ENCODE results near the gene MPHOSPH9. TPM values are rescaled to one million over a fixed set of nuclear protein-coding genes. Genes with fewer than 3 reads are reported as not detected.

MPHOSPH9 gene
- total and polyA plus RNA-seq, 12 donors, result 11.7 to 61.7 (median 23.5) TPM

DNA sequence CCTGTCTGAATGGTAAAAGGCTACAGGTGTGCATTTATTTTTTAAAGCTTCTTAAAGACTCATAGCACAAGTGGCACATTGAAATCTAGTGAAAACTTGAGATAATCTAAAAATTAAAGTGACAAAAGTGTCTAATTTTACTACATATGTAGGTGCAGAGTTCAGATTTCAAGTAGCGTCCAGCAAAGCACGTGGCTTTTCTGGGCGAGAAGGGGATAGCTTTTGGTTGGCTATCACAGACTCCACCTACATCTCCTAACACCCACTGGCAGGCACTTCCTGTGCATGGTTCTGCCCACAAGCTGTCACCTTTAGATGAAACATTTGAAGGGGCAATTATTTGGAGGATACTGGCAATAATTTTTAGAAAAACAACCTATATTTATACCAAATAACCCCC lies 80.1 kb downstream of the MPHOSPH9 start:
- TF ChIP-seq, protein P1, sequence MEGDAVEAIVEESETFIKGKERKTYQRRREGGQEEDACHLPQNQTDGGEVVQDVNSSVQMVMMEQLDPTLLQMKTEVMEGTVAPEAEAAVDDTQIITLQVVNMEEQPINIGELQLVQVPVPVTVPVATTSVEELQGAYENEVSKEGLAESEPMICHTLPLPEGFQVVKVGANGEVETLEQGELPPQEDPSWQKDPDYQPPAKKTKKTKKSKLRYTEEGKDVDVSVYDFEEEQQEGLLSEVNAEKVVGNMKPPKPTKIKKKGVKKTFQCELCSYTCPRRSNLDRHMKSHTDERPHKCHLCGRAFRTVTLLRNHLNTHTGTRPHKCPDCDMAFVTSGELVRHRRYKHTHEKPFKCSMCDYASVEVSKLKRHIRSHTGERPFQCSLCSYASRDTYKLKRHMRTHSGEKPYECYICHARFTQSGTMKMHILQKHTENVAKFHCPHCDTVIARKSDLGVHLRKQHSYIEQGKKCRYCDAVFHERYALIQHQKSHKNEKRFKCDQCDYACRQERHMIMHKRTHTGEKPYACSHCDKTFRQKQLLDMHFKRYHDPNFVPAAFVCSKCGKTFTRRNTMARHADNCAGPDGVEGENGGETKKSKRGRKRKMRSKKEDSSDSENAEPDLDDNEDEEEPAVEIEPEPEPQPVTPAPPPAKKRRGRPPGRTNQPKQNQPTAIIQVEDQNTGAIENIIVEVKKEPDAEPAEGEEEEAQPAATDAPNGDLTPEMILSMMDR (IDR thresholded peaks at IDR 0.05), result no peak
- TF ChIP-seq POLR2A (IDR thresholded peaks at IDR 0.05), result no peak
- Histone ChIP-seq H3K27me3 (no peaks in the 10 kb centered on the region), H3K4me3 (no peak overlapping the region), H3K4me1 (replicated peaks in 1 of 2) (peaks cover 11 to 33% of the 10 kb centered on the region in 2 donors), H3K9me3 (replicated peaks in 1 of 3) (no peaks in the 10 kb centered on the region), H3K36me3 (replicated peaks in 1 of 2) (peaks cover 0 to 5% of the 10 kb centered on the region in 2 donors), H3K27ac (no peak overlapping the region)
- intact Hi-C loops (cut with DNase I), result loop anchor here (5.0 to 10.0 kb wide), 2 partner anchors 108 to 171 kb away; partner anchors contain the start of gene ARL6IP4 (in 1 of the 2)
- peak in 1 of 7 donors; percentile 44 for DNase-seq
- whole genome bisulfite sequencing, 4 donors, result 72 to 89% (median 82%) methylated on average over 3 of the region's 3 CpGs

- Histone ChIP-seq H3K9me3 (replicated peaks in 1 of 3) (no peaks in the 10 kb centered on the region), H3K36me3 (replicated peaks in 1 of 2) (peaks cover 0 to 5% of the 10 kb centered on the region in 2 donors), H3K27ac (peak overlapping the region; percentile 41 to 96 (median 90)), H3K27me3 (no peaks in the 10 kb centered on the region), H3K4me3 (peak overlapping the region in 3 of 4 donors; percentile 22 to 84 (median 72)), H3K4me1 (replicated peaks in 1 of 2) (peaks cover 11 to 37% of the 10 kb centered on the region in 2 donors)
- intact Hi-C loops (cut with DNase I), result loop anchor here (5.0 to 10.0 kb wide), 2 partner anchors 107 to 169 kb away; partner anchors contain the start of gene ARL6IP4 (in 1 of the 2)
- TF ChIP-seq, protein P1 (IDR thresholded peaks at IDR 0.05), result no peak
- no peak for TF ChIP-seq POLR2A (IDR thresholded peaks at IDR 0.05)
- 38 to 90% (median 41%) methylated on average over 22 to 46 of the region's 46 CpGs for WGBS, 4 donors
- DNase-seq, result peak in 3 of 7 donors; percentile 26 to 52 (median 29)
Observed at GRCh38 chr12:123151457-123152454, 81.2 kb downstream of the MPHOSPH9 start.

DNA sequence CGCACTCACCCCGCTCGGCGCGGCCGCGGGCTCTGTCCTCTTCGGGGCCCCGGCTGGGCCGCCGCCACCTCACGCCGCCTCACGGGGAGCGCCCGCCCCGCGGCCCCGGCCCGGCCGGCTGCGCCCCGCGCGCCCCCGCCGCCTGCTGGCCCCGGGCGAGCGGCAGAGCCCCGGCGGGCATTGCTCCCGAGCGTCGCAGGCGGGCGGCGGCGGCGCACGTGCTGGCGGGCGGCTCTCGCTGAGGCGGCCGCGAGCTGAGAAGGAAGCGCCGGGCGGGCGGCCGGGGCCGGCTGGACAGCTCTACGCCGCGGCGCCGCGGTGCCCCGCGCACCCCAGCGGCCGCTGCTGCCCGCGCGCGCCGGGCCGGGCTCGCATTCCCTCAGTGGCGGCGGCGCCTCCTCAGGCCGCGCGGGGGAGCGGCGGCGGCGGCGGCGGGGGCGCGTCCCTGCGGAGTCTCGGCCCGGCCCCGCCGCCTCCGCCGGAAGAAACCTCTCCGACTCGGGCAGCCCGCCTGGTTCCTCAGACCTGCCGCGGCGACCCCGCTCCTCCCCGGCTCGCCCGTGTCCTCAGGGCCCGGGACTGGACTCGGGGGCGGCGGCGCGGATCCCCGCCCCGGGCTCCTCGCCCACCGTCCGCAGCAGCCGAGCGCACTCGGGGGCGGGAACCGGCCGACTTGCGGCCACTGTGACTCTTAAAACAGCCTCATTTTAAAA lies 82.0 kb downstream of the MPHOSPH9 start, which contains the start of gene PITPNM2:
PITPNM2 (minus strand) TSS at position 347 of the 713 bp plus-strand sequence. CDS start 116,500 bp downstream, outside the sequence.
- Histone ChIP-seq H3K27ac (peak within 1 kb of the TSS; percentile 41 to 96 (median 90)), H3K36me3 (replicated peaks in 1 of 2) (peaks cover 0 to 3% of the 10 kb centered on the region in 2 donors), H3K27me3 (no peaks in the 10 kb centered on the region), H3K4me3 (peak within 1 kb of the TSS; percentile 22 to 84 (median 54)), H3K9me3 (replicated peaks in 1 of 3) (no peaks in the 10 kb centered on the region), H3K4me1 (replicated peaks in 1 of 2) (peaks cover 11 to 37% of the 10 kb centered on the region in 2 donors)
- TF ChIP-seq, protein P1 (IDR thresholded peaks at IDR 0.05), result peak in 3 of 6 experiments; percentile 18 to 70 (median 30)
- peak; percentile 5 to 23 for TF ChIP-seq POLR2A (IDR thresholded peaks at IDR 0.05)
- intact Hi-C loops (cut with DNase I), result loop anchor here (5.0 to 10.0 kb wide), 2 partner anchors 106 to 169 kb away; partner anchors contain the start of gene ARL6IP4 (in 1 of the 2)
- WGBS, 4 donors, result 0 to 1% (median 1%) methylated on average over 4 to 115 of the region's 119 CpGs
- DNase-seq, result peak; percentile 43 to 70 (median 62)
